Gastroesophageal sphincter (tissue), 4 donors: ENCODE measurements around the gene MTSS2. TPM values are rescaled to one million over a fixed set of nuclear protein-coding genes. Genes with fewer than 3 reads are reported as not detected.

Experiments used
- ATAC-seq: fragments of 150-250 bp; one replicate; pipeline ENCODE4 v1.9.1; 2016; ENCODE audit warnings: mild to moderate bottlenecking, moderate library complexity
- H3K27ac ChIP-seq, 4 donors: fragments of 200-600 bp; sonication (generic) in 3 of 4; 1 replicate in 3 of 4; 2 replicates in 1 of 4; pipeline ENCODE4 v1.5.1; 2016 to 2019
- H3K27me3 ChIP-seq: fragments of 200-600 bp; sonication (generic); one replicate; pipeline ENCODE4 v1.5.1; 2019
- H3K36me3 ChIP-seq, 2 donors: fragments of 200-600 bp; sonication (generic); one replicate each; pipeline ENCODE4 v1.5.1; 2019; ENCODE audit warnings: control low read depth in 1 of 2
- H3K4me1 ChIP-seq, 3 donors: fragments of 200-600 bp; sonication (generic); 1 replicate in 2 of 3; 2 replicates in 1 of 3; pipeline ENCODE4 v1.5.1; 2016 to 2019; ENCODE audit warnings: control low read depth in 2 of 3
- H3K4me3 ChIP-seq, 2 donors: fragments of 200-600 bp; sonication (generic); one replicate each; pipeline ENCODE4 v1.5.1; 2019; ENCODE audit warnings: mild to moderate bottlenecking in 1 of 2, moderate library complexity in 1 of 2
- H3K9me3 ChIP-seq, 3 donors: fragments of 200-600 bp; sonication (generic); one replicate each; pipeline ENCODE4 v1.5.1; 2017 to 2019; ENCODE audit warnings: control low read depth in 2 of 3
- EP300 ChIP-seq: sonication (generic); formaldehyde crosslinking; IDR thresholded peaks from one replicate; pipeline ENCODE4 v1.6.1; 2017; ENCODE audit warnings: antibody characterized with exemption, mild to moderate bottlenecking
- POLR2A ChIP-seq, 2 donors: fragments of 450-650 bp; IDR thresholded peaks; one replicate each; pipeline ENCODE4 v1.6.1; 2017; ENCODE audit warnings: antibody characterized with exemption in 2 of 2, mild to moderate bottlenecking in 2 of 2, moderate library complexity in 1 of 2
- POLR2AphosphoS5 ChIP-seq: sonication (generic); formaldehyde crosslinking; IDR thresholded peaks from one replicate; pipeline ENCODE4 v1.6.1; 2017; ENCODE audit warnings: antibody characterized with exemption
- WGBS, 2 donors: methylation state at CpG; one replicate each; pipeline ENCODE4 v1.1.5; 2018; ENCODE audit warnings: low coverage in 1 of 2; 5-methylcytosine and 5-hydroxymethylcytosine counted together
- total RNA-seq, 4 donors: library from RNA; depleted of rRNA; stranded (reverse); fragments of >200 nt; gene quantifications; one replicate each; pipeline ENCODE4 v1.1.0, GENCODE V29; 2016
- TF ChIP-seq, protein P1 (sequence below), 4 experiments: fragments of 200-600 bp in 2 of 4; fragments of 450-650 bp in 2 of 4; sonication (generic) in 1 of 4; IDR thresholded peaks; one replicate each; pipeline ENCODE4 v1.5.1; 2017 to 2019; ENCODE audit warnings: antibody characterized with exemption in 4 of 4, mild to moderate bottlenecking in 2 of 4, moderate library complexity in 2 of 4

The MTSS2 gene, protein sequence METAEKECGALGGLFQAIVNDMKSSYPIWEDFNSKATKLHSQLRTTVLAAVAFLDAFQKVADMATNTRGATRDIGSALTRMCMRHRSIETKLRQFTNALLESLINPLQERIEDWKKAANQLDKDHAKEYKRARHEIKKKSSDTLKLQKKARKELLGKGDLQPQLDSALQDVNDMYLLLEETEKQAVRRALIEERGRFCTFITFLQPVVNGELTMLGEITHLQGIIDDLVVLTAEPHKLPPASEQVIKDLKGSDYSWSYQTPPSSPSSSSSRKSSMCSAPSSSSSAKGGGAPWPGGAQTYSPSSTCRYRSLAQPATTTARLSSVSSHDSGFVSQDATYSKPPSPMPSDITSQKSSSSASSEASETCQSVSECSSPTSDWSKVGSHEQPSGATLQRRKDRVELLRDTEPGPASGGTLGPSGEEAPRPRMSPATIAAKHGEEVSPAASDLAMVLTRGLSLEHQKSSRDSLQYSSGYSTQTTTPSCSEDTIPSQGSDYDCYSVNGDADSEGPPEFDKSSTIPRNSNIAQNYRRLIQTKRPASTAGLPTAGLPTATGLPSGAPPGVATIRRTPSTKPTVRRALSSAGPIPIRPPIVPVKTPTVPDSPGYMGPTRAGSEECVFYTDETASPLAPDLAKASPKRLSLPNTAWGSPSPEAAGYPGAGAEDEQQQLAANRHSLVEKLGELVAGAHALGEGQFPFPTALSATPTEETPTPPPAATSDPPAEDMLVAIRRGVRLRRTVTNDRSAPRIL
- total RNA-seq, result 100 to 1,000 TPM in 1 of 4 donors, 10 to 100 TPM in 3; 70.9 to 234 (median 85.9) TPM

DNA sequence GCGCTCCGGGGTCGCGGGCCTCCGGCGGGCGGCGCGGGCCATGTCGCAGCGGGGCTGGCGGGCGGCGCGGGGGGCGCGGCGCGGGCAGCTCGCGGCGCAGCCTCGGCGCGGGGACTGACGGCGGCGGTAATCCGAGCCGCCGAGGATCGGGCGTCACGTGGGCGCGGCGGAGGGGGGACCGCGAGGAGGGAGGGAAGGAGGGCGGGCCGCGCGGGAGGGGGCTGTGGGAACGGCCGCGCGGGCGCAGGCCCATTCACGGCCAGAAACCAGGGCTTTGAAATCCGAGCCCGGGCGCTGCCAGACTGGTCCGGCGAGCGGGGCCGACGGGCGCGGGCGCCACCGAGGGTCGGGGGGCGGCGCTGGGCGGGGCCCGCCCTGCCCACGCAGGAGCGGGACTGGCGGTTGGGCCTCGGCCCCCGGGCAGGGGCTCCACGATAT is at the start of gene MTSS2:
Gene MTSS2 (minus strand): TSS at position 116 of the 438 bp plus-strand sequence. CDS start 262 bp downstream, outside the sequence.
- H3K27me3 ChIP-seq, result no peaks in the 10 kb centered on the region
- peak; percentile 87 for ATAC-seq
- no peaks in the 10 kb centered on the region for H3K9me3 ChIP-seq
- H3K36me3 ChIP-seq, result no peaks in the 10 kb centered on the region
- H3K4me3 ChIP-seq, result peak within 1 kb of the TSS; percentile 61 to 91
- no CpG with 5 or more reads among the region's 72 CpGs for WGBS, 2 donors
- TF ChIP-seq EP300, result no peak
- TF ChIP-seq, protein P1, sequence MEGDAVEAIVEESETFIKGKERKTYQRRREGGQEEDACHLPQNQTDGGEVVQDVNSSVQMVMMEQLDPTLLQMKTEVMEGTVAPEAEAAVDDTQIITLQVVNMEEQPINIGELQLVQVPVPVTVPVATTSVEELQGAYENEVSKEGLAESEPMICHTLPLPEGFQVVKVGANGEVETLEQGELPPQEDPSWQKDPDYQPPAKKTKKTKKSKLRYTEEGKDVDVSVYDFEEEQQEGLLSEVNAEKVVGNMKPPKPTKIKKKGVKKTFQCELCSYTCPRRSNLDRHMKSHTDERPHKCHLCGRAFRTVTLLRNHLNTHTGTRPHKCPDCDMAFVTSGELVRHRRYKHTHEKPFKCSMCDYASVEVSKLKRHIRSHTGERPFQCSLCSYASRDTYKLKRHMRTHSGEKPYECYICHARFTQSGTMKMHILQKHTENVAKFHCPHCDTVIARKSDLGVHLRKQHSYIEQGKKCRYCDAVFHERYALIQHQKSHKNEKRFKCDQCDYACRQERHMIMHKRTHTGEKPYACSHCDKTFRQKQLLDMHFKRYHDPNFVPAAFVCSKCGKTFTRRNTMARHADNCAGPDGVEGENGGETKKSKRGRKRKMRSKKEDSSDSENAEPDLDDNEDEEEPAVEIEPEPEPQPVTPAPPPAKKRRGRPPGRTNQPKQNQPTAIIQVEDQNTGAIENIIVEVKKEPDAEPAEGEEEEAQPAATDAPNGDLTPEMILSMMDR (IDR thresholded peaks at IDR 0.05), result peak in 2 of 4 experiments; percentile 15 to 19
- TF ChIP-seq POLR2A (IDR thresholded peaks at IDR 0.05), result peak; percentile 76 to 79
- peak; percentile 67 for TF ChIP-seq POLR2AphosphoS5
- H3K27ac ChIP-seq, result peak within 1 kb of the TSS; percentile 83 to 98 (median 97)
- H3K4me1 ChIP-seq, result peaks cover 2 to 91% (median 84%) of the 10 kb centered on the region in 3 donors

DNA sequence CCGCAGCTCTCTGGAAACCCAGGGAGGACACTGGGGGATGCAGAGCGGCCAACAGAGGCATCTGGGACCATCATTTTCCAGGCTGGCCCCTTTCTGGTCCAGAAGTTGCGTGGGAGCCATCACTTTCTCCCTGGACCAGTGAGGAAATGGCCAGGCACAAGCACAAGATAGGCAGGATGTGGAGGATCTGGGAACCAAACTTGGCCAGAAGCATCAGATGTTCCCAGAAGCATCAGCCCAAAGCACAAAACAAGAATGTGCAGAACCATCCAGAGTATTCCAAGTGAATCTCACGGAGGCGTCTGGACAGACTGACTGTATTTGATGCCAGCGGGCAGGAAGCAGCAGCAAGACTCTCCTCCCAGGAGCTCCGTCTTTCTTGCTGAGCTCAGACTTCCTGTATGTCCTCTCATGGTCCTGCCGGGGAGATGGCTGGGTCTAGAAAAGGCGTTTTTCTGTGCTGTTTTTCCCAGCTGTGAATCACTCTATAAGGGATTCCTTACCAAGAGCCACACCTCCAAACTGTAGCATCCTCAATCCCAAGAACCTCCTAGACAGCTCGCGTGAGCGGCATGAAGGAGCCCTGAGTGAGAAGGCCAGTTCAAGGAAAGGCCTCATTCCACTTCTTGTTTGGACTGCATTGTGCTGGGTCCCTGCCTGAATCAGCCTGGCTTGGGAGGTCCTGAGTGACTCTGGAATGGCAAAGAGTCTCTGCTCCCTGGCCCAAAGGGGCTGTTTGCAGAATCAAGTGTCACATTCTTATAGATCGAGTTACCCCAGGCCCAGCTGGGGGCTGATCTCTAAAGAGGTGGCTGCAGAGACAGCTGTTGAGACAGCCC is 49.5 kb upstream of the MTSS2 start:
- TF ChIP-seq POLR2A (IDR thresholded peaks at IDR 0.05) (no peak), EP300 (no peak), POLR2AphosphoS5 (peak; percentile 77)
- TF ChIP-seq, protein P1 (IDR thresholded peaks at IDR 0.05), result no peak
- Histone ChIP-seq H3K27me3 (no peaks in the 10 kb centered on the region), H3K36me3 (peaks cover 0 to 12% of the 10 kb centered on the region in 2 donors), H3K9me3 (no peaks in the 10 kb centered on the region), H3K4me3 (no peak overlapping the region), H3K27ac (peak overlapping the region in 3 of 4 donors; percentile 56 to 91 (median 88)), H3K4me1 (peaks cover 7 to 58% (median 30%) of the 10 kb centered on the region in 3 donors)
- peak; percentile 52 for ATAC-seq
- 23 to 77% methylated on average over 3 to 7 of the region's 13 CpGs for WGBS, 2 donors

DNA sequence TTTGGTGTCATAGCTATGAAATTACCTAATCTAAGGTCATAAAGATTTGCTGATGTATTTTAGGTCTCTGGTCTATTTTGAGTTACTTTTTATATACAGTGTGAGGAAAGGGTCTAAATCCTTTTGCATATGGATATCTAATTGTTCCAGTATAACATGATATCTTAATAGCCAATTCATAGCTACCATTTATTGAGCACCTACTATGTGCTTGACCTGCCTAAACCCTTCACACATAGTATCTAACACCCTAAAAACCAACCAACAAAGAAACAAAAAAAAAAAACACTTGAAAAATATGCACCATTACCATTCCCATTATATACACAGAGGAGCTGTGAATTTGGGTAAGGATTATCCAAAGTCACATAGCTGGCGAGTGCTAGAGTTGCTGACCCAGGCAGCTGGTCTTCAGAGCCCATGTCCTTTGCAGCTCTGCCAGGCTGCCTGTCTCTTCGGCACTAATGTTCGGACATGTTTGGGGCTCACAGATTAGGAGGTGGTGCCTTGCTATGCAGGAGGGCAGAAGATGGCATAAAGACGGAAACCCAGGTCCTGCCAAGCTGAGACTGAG is 48.8 kb upstream of the MTSS2 start:
- TF ChIP-seq EP300 (no peak), POLR2AphosphoS5 (no peak), POLR2A (IDR thresholded peaks at IDR 0.05) (no peak)
- TF ChIP-seq, protein P1 (IDR thresholded peaks at IDR 0.05), result no peak
- H3K4me1 ChIP-seq, result peaks cover 7 to 52% (median 30%) of the 10 kb centered on the region in 3 donors
- WGBS, 2 donors, result 82 to 94% methylated on average over 3 of the region's 4 CpGs
- H3K4me3 ChIP-seq, result no peak overlapping the region
- H3K27me3 ChIP-seq, result no peaks in the 10 kb centered on the region
- no peaks in the 10 kb centered on the region for H3K9me3 ChIP-seq
- H3K36me3 ChIP-seq, result peaks cover 0 to 15% of the 10 kb centered on the region in 2 donors
- ATAC-seq, result no peak
- peak overlapping the region in 3 of 4 donors; percentile 56 to 91 (median 88) for H3K27ac ChIP-seq

DNA sequence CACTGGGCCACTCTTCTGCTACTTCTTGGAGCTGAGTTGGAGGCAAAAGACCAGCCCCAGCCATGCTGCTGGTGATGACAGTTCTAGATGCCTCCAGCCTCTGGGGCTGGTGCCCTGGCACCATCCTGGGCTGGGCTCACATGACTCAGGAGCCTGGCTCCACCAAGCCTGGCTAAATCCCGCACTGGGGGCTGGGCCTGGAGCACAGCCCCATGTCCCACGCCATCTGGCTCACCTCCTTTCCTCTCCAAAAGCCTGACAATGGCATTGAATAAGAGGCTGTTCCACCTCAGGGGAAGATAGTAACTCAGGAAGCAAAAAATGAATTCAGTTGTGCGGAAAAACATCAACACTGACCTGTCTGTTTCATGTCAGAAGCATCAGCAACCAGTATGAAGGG is 45.1 kb upstream of the MTSS2 start:
- Histone ChIP-seq H3K36me3 (peaks cover 0 to 25% of the 10 kb centered on the region in 2 donors), H3K4me3 (no peak overlapping the region), H3K27ac (no peak overlapping the region), H3K27me3 (no peaks in the 10 kb centered on the region), H3K9me3 (no peaks in the 10 kb centered on the region), H3K4me1 (peaks cover 0 to 40% (median 19%) of the 10 kb centered on the region in 3 donors)
- TF ChIP-seq, protein P1 (IDR thresholded peaks at IDR 0.05), result no peak
- TF ChIP-seq POLR2AphosphoS5 (no peak), EP300 (no peak), POLR2A (IDR thresholded peaks at IDR 0.05) (no peak)
- no peak for ATAC-seq
- 86% methylated on average over 1 of the region's 3 CpGs; no CpG with 5 or more reads in 1 of the 2 donors for WGBS, 2 donors
